ENCODE results near the gene NGFR. TPM values are rescaled to one million over a fixed set of nuclear protein-coding genes. Genes with fewer than 3 reads are reported as not detected.

NGFR gene
- total and polyA plus RNA-seq, 9 of the 15 experiments (the other 6 are each of a cell fraction or from before 2014, with no cell fraction given): 0.07 to 0.23 (median 0.13) TPM; not detected in 4

- TF ChIP-seq MTF1 (CRISPR knock-in tag; IDR thresholded peaks at IDR 0.05; ENCODE audit: borderline replicate concordance): no peak
- TF ChIP-seq, protein P1, sequence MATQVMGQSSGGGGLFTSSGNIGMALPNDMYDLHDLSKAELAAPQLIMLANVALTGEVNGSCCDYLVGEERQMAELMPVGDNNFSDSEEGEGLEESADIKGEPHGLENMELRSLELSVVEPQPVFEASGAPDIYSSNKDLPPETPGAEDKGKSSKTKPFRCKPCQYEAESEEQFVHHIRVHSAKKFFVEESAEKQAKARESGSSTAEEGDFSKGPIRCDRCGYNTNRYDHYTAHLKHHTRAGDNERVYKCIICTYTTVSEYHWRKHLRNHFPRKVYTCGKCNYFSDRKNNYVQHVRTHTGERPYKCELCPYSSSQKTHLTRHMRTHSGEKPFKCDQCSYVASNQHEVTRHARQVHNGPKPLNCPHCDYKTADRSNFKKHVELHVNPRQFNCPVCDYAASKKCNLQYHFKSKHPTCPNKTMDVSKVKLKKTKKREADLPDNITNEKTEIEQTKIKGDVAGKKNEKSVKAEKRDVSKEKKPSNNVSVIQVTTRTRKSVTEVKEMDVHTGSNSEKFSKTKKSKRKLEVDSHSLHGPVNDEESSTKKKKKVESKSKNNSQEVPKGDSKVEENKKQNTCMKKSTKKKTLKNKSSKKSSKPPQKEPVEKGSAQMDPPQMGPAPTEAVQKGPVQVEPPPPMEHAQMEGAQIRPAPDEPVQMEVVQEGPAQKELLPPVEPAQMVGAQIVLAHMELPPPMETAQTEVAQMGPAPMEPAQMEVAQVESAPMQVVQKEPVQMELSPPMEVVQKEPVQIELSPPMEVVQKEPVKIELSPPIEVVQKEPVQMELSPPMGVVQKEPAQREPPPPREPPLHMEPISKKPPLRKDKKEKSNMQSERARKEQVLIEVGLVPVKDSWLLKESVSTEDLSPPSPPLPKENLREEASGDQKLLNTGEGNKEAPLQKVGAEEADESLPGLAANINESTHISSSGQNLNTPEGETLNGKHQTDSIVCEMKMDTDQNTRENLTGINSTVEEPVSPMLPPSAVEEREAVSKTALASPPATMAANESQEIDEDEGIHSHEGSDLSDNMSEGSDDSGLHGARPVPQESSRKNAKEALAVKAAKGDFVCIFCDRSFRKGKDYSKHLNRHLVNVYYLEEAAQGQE (IDR thresholded peaks at IDR 0.05; ENCODE audit: borderline replicate concordance): peak; percentile 82
- TF ChIP-seq, protein P1 (CRISPR knock-in tag; IDR thresholded peaks at IDR 0.05; ENCODE audit: low read depth): no peak
- TF ChIP-seq, protein P2, sequence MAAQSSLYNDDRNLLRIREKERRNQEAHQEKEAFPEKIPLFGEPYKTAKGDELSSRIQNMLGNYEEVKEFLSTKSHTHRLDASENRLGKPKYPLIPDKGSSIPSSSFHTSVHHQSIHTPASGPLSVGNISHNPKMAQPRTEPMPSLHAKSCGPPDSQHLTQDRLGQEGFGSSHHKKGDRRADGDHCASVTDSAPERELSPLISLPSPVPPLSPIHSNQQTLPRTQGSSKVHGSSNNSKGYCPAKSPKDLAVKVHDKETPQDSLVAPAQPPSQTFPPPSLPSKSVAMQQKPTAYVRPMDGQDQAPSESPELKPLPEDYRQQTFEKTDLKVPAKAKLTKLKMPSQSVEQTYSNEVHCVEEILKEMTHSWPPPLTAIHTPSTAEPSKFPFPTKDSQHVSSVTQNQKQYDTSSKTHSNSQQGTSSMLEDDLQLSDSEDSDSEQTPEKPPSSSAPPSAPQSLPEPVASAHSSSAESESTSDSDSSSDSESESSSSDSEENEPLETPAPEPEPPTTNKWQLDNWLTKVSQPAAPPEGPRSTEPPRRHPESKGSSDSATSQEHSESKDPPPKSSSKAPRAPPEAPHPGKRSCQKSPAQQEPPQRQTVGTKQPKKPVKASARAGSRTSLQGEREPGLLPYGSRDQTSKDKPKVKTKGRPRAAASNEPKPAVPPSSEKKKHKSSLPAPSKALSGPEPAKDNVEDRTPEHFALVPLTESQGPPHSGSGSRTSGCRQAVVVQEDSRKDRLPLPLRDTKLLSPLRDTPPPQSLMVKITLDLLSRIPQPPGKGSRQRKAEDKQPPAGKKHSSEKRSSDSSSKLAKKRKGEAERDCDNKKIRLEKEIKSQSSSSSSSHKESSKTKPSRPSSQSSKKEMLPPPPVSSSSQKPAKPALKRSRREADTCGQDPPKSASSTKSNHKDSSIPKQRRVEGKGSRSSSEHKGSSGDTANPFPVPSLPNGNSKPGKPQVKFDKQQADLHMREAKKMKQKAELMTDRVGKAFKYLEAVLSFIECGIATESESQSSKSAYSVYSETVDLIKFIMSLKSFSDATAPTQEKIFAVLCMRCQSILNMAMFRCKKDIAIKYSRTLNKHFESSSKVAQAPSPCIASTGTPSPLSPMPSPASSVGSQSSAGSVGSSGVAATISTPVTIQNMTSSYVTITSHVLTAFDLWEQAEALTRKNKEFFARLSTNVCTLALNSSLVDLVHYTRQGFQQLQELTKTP (IDR thresholded peaks at IDR 0.05; ENCODE audit: low read depth in 1 of 2, partially characterized antibody in 2 of 2): no peak
- no peak for TF ChIP-seq NFYB (IDR thresholded peaks at IDR 0.05; ENCODE audit: extremely low read depth, insufficient read length)
- TF ChIP-seq THRA (IDR thresholded peaks at IDR 0.05): no peak
- no peak for TF ChIP-seq SAFB (IDR thresholded peaks at IDR 0.05; ENCODE audit: borderline replicate concordance, low read depth, low read length)
- TF ChIP-seq POLR2AphosphoS5 (IDR thresholded peaks at IDR 0.05; ENCODE audit: control insufficient read depth, insufficient read depth, low read depth, low read length): no peak
- TF ChIP-seq ZNF512 (tag; IDR thresholded peaks at IDR 0.05): no peak
- TF ChIP-seq NRF1 (conservative IDR thresholded peaks at IDR 0.05 in 1 of 2, IDR thresholded peaks at IDR 0.05 in 1 of 2): peak; percentile 75 to 82
- TF ChIP-seq ZNF586 (CRISPR knock-in tag; conservative IDR thresholded peaks at IDR 0.05): no peak
Measured at GRCh38 chr17:49556223-49556943, 61.3 kb downstream of the NGFR start (continued).
